B cell (primary cell): ENCODE data around the gene UBL4A. TPM values are rescaled to one million over a fixed set of nuclear protein-coding genes. Genes with fewer than 3 reads are reported as not detected.

ENCODE experiments used
- ATAC-seq: fragments of 200-7000 bp; cut with Tn5 transposase; one replicate; pipeline ENCODE4 v1.10.0; 2021; ENCODE audit warnings: low read depth, mild to moderate bottlenecking, moderate number of reproducible peaks, moderate library complexity
- CTCF ChIA-PET: fragments of 350-600 bp; sonication (Branson Sonifier 250); formaldehyde crosslinking; loops from one replicate; lab custom pipeline; 2021; ENCODE audit warnings: antibody characterized with exemption, inconsistent platforms; lab: Charles Lee
- POLR2A ChIA-PET: fragments of 350-600 bp; sonication (Branson Sonifier 250); formaldehyde crosslinking; loops from one replicate; lab custom pipeline; 2021; ENCODE audit warnings: antibody characterized with exemption; lab: Charles Lee
- DNase-seq: peaks from one replicate; pipeline ENCODE4 v3.0.0; 2013
- H2AFZ ChIP-seq: 2 replicates; pipeline ENCODE4 v1.6.1; 2012; ENCODE audit warnings: mild to moderate bottlenecking, low read depth, low read length; ENCODE audit not compliant: insufficient read depth, poor library complexity, severe bottlenecking
- H3K27ac ChIP-seq, 2 donors: 1 replicate in 1 of 2; 2 replicates in 1 of 2; pipeline ENCODE4 v1.5.1; 2012 to 2013; ENCODE audit warnings: low read length in 2 of 2, mild to moderate bottlenecking in 2 of 2, moderate library complexity in 1 of 2
- H3K27me3 ChIP-seq, 4 experiments: fragments of 200-600 bp in 1 of 4; sonication (generic) in 1 of 4; replicated peaks in 1 of 4; 1 replicate in 2 of 4; 2 replicates in 2 of 4; pipeline versions ENCODE4 v1.6.1 to v1.7.0; 2013 to 2016; ENCODE audit warnings: low read length in 3 of 4, mild to moderate bottlenecking in 2 of 4, mixed read lengths in 1 of 4, moderate library complexity in 1 of 4; ENCODE audit not compliant: insufficient read depth in 4 of 4, control insufficient read depth in 3 of 4; ENCODE audit errors: control extremely low read depth in 1 of 4
- H3K36me3 ChIP-seq, 2 experiments: replicated peaks in 1 of 2; 1 replicate in 1 of 2; 2 replicates in 1 of 2; pipeline versions ENCODE4 v1.6.1 to v1.7.1; 2013; ENCODE audit warnings: low read length in 1 of 2; ENCODE audit not compliant: insufficient read depth in 2 of 2, control insufficient read depth in 1 of 2; ENCODE audit errors: control extremely low read depth in 1 of 2, extremely low read depth in 1 of 2
- H3K4me1 ChIP-seq, 2 donors: fragments of 200-600 bp in 1 of 2; sonication (generic) in 1 of 2; 1 replicate in 1 of 2; 2 replicates in 1 of 2; pipeline versions ENCODE4 v1.5.1 to v1.6.1; 2013 to 2017; ENCODE audit warnings: low read length in 2 of 2; ENCODE audit not compliant: control insufficient read depth in 2 of 2, insufficient read depth in 2 of 2
- H3K4me2 ChIP-seq: replicated peaks from 2 replicates; pipeline ENCODE3; 2012; ENCODE audit warnings: mild to moderate bottlenecking, low read depth, low read length; ENCODE audit not compliant: poor library complexity, severe bottlenecking
- H3K4me3 ChIP-seq, 5 experiments: fragments of 200-600 bp in 1 of 5; sonication (generic) in 1 of 5; 1 replicate in 3 of 5; 2 replicates in 2 of 5; pipeline versions ENCODE4 v1.5.1 to v1.7.0; 2011 to 2016; ENCODE audit warnings: low read length in 4 of 5, mild to moderate bottlenecking in 4 of 5, low read depth in 2 of 5, control low read depth in 1 of 5, moderate library complexity in 1 of 5; ENCODE audit not compliant: insufficient read depth in 1 of 5; ENCODE audit errors: control extremely low read depth in 1 of 5, extremely low read depth in 1 of 5
- H3K79me2 ChIP-seq: fragments of 200-600 bp; sonication (generic); one replicate; pipeline ENCODE4 v1.6.0; 2016; ENCODE audit warnings: low read length; ENCODE audit not compliant: control insufficient read depth, insufficient read depth
- H3K9ac ChIP-seq: fragments of 200-600 bp; sonication (generic); 2 replicates; pipeline ENCODE4 v1.6.1; 2017; ENCODE audit warnings: mild to moderate bottlenecking, low read length, moderate library complexity
- H3K9me3 ChIP-seq, 3 donors: one replicate each; pipeline versions ENCODE4 v1.6.1 to v1.7.1; 2013; ENCODE audit warnings: low read length in 2 of 3; ENCODE audit not compliant: control insufficient read depth in 2 of 3, insufficient read depth in 1 of 3; ENCODE audit errors: control extremely low read depth in 1 of 3
- H4K20me1 ChIP-seq: 2 replicates; pipeline ENCODE4 v1.6.0; 2012; ENCODE audit warnings: mild to moderate bottlenecking, low read length; ENCODE audit not compliant: insufficient read depth, control insufficient read depth, poor library complexity, severe bottlenecking
- H3K27ac Mint-ChIP-seq: one replicate; pipeline ENCODE4 v1.8.0; 2021; ENCODE audit warnings: mixed read lengths
- H3K27me3 Mint-ChIP-seq: one replicate; pipeline ENCODE4 v1.8.0; 2021; ENCODE audit warnings: mixed read lengths
- H3K4me1 Mint-ChIP-seq: one replicate; pipeline ENCODE4 v1.8.0; 2021; ENCODE audit warnings: mixed read lengths
- H3K4me3 Mint-ChIP-seq: one replicate; pipeline ENCODE4 v1.8.0; 2021; ENCODE audit warnings: mixed read lengths
- H3K9me3 Mint-ChIP-seq: one replicate; pipeline ENCODE4 v1.8.0; 2022; ENCODE audit warnings: mixed read lengths; ENCODE audit not compliant: insufficient read depth
- EZH2 ChIP-seq: IDR thresholded peaks from 2 replicates; pipeline ENCODE4 v1.6.1; 2012; ENCODE audit warnings: borderline replicate concordance, low read depth, mild to moderate bottlenecking, moderate library complexity, low read length; ENCODE audit not compliant: insufficient read depth, poor library complexity, severe bottlenecking
- WGBS: methylation state at CpG from one replicate; pipeline ENCODE4 v1.1.5; 2013; ENCODE audit warnings: missing lambda C conversion rate; ENCODE audit not compliant: insufficient coverage; 5-methylcytosine and 5-hydroxymethylcytosine counted together
- intact Hi-C: fragments of 100-400 bp; cut with micrococcal nuclease; formaldehyde crosslinking; loops from one replicate; pipeline ENCODE4 v1.10.0; 2022
- polyA plus RNA-seq: library from polyadenylated mRNA; depleted of rRNA; stranded (reverse); fragments of >200 nt; gene quantifications from 2 replicates; pipeline ENCODE4 v1.2.3, GENCODE V29; 2012
- total RNA-seq, 2 donors: library from RNA; stranded (reverse); fragments of 120-200 nt in 1 of 2; gene quantifications; 1 replicate in 1 of 2; 2 replicates in 1 of 2; pipeline versions ENCODE4 v1.2.3 to v1.2.4, GENCODE V29; 2013 to 2022
- TF ChIP-seq, protein P1 (sequence below): fragments of 200-600 bp; IDR thresholded peaks from one replicate; pipeline ENCODE4 v1.8.0; 2022; ENCODE audit warnings: antibody characterized with exemption, mild to moderate bottlenecking

Gene UBL4A
- total and polyA plus RNA-seq, 2 donors (not counting 1 experiment from before 2014, with no cell fraction given), result 13.1 to 23.3 TPM

DNA sequence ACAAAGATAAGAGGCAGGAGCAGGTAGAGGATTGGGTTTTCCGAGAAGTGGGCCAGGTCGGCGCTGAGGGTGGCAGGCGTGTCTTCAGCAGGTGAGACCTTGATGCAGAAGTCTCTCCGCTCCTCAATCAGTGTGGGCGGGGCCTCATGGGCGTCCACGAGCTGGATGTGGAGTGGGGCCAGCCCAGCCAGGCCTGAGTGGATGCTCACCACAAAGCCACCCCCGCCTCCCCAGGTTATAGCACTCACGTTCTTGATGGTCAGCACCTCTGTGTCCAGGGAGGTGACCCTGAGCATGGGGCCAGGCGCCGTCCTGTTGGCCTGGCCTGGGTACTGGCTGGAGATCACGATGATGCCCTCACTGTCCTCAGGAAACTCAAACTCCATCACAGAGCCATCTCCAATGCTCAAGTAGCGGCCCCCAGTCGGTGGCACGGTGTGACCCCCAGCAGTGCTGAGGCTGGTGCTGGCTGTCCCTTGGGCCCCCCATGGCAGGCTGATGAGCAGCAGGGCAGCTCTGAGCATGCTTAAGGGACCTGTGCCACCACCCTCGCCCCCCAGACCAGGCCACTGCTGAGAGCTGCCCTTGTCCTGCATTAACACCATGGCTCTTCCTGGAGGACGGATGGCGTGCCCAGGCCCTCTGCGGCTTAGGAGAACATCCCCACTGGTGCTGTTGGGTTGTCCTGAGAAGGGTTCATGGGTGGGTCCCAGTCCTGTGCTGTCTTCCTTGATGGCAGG lies 2.1 kb upstream of the UBL4A start:
- no peaks in the 10 kb centered on the region for H3K9me3 Mint-ChIP-seq
- H2AFZ ChIP-seq, result no peak overlapping the region
- H3K4me1 ChIP-seq, result peaks cover 5 to 42% of the 10 kb centered on the region in 2 donors
- no peaks in the 10 kb centered on the region for H3K27me3 Mint-ChIP-seq
- no peak overlapping the region for H3K9ac ChIP-seq
- intact Hi-C loops, result no loop called here
- H3K27ac ChIP-seq, result no peak overlapping the region
- ATAC-seq (no peak), DNase-seq (no peak)
- TF ChIP-seq EZH2, result no peak
- TF ChIP-seq, protein P1, sequence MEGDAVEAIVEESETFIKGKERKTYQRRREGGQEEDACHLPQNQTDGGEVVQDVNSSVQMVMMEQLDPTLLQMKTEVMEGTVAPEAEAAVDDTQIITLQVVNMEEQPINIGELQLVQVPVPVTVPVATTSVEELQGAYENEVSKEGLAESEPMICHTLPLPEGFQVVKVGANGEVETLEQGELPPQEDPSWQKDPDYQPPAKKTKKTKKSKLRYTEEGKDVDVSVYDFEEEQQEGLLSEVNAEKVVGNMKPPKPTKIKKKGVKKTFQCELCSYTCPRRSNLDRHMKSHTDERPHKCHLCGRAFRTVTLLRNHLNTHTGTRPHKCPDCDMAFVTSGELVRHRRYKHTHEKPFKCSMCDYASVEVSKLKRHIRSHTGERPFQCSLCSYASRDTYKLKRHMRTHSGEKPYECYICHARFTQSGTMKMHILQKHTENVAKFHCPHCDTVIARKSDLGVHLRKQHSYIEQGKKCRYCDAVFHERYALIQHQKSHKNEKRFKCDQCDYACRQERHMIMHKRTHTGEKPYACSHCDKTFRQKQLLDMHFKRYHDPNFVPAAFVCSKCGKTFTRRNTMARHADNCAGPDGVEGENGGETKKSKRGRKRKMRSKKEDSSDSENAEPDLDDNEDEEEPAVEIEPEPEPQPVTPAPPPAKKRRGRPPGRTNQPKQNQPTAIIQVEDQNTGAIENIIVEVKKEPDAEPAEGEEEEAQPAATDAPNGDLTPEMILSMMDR, result no peak
- H3K4me2 ChIP-seq, result no peak overlapping the region
- H3K27ac Mint-ChIP-seq, result no peak overlapping the region
- H3K79me2 ChIP-seq, result peaks cover 20% of the 10 kb centered on the region
- no peaks in the 10 kb centered on the region for H3K27me3 ChIP-seq
- peaks cover 0 to 11% of the 10 kb centered on the region in 2 experiments for H3K36me3 ChIP-seq
- peaks cover 17% of the 10 kb centered on the region for H3K4me1 Mint-ChIP-seq
- 99% methylated on average over 11 of the region's 20 CpGs for WGBS
- no peak overlapping the region for H3K4me3 ChIP-seq
- peak overlapping the region; percentile 5 for H3K4me3 Mint-ChIP-seq
- H3K9me3 ChIP-seq, result no peaks in the 10 kb centered on the region
- ChIA-PET POLR2A (interaction anchor here (1.3 to 1.6 kb wide), 2 partner anchors 10 to 90 kb away, joined by 5 to 10 read pairs; partner anchors contain the start of gene RPL10), CTCF (interaction anchor here (1.3 to 1.9 kb wide), 3 partner anchors 9 to 115 kb away, joined by 3 to 8 read pairs (median 5); partner anchors contain the start of gene PLXNA3)
- no peaks in the 10 kb centered on the region for H4K20me1 ChIP-seq
